Erythroblast (primary cell): ENCODE data around the gene GDPD5.

ENCODE experiments used
- GATA1 ChIP-seq: IDR thresholded peaks from 2 replicates; pipeline ENCODE4 v1.6.1; 2011; ENCODE audit warnings: low read depth, mild to moderate bottlenecking, control low read depth, low read length, moderate library complexity
- POLR2A ChIP-seq: IDR thresholded peaks from 2 replicates; pipeline ENCODE4 v1.6.1; 2011; ENCODE audit warnings: mild to moderate bottlenecking, low read length

- TF ChIP-seq POLR2A (no peak), GATA1 (no peak)
Observed at GRCh38 chr11:75553889-75554257, 28.1 kb upstream of the GDPD5 start.
